ENCODE results near the gene NCBP3.

- TF ChIP-seq CTCF (IDR thresholded peaks at IDR 0.05) (no peak), POLR2A (IDR thresholded peaks at IDR 0.05) (no peak), POLR2AphosphoS5 (IDR thresholded peaks at IDR 0.05) (no peak), EP300 (IDR thresholded peaks at IDR 0.05) (no peak)
Observed at GRCh38 chr17:3889325-3890012, 43.4 kb upstream of the NCBP3 start.

Measured in gastroesophageal sphincter (tissue), 3 donors.